OCI-LY7 (cell line): ENCODE data around the gene DBF4B.

Experiments used
- CTCF ChIP-seq: fragments of 200-600 bp; sonication (generic); conservative IDR thresholded peaks from 2 replicates; pipeline ENCODE4 v1.5.1; 2014; ENCODE audit warnings: mild to moderate bottlenecking, antibody characterized with exemption, low read length, moderate library complexity, mixed read lengths
- EZH2phosphoT487 ChIP-seq: fragments of 200-600 bp; sonication (generic); IDR thresholded peaks from 2 replicates; pipeline ENCODE4 v1.6.1; 2018; ENCODE audit warnings: low read depth, borderline replicate concordance, mild to moderate bottlenecking, mixed run types, antibody characterized with exemption, low read length, moderate library complexity, mixed read lengths

DNA sequence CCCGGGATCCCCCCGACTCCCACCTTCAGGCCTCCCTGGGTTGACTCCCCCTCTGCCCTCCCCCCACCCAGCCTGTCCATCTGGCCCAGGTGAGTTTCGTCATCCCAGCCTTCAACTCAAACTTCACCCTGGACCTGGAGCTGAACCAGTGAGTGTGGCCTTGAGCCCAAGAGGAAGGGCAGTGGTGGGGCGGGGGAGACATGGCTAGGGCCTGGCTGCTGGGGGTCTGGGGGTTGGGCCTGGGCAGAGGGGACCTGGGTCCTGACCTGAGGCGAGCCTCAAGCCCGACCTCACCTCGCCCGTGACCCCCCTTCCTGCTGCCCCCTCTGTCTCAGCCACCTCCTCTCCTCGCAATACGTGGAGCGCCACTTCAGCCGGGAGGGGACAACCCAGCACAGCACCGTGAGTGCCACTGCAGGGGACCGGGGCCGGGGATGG is 61.2 kb downstream of the DBF4B start:
- TF ChIP-seq CTCF: no peak
- TF ChIP-seq EZH2phosphoT487: no peak
